Stimulated activated CD8-positive, alpha-beta memory T cell treated with anti-CD3 and anti-CD28 coated beads, Interleukin-2, amount 100 ng/mL, for 48 hours (primary cell): ENCODE measurements around the gene DNAJC1.
"Not testable (repeated sequence)": the region's sequence is repeated elsewhere in the genome, so short reads cannot be mapped to it uniquely, and the experiment has no call there.

Experiments
- DNase-seq, 2 donors: peaks; one replicate each; pipeline ENCODE4 v3.0.0-alpha.2; 2020; ENCODE audit warnings: low read depth in 2 of 2

The DNAJC1 gene

GRCh38 chr10:21907436-21907835, 96.1 kb downstream of the DNAJC1 start:
- no peak for DNase-seq

DNA sequence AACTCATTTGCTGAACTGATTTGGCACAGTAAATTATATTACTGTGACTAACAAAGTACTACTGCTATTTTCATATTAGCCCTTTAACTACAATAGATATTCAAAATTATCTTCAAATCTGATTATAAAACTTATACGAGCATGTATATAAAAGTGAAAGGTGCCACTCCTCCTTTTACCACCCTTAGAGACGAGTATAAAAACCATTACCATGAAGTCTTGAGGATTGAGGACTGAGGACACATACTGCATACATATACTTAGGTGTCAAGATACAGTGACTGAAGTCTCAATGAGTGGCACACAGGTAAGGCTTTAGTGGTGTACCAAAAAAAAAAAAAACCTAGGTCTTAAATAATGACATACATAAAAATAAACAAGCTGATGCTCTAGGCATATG, 98.6 kb downstream of the DNAJC1 start:
- no peak for DNase-seq

DNA sequence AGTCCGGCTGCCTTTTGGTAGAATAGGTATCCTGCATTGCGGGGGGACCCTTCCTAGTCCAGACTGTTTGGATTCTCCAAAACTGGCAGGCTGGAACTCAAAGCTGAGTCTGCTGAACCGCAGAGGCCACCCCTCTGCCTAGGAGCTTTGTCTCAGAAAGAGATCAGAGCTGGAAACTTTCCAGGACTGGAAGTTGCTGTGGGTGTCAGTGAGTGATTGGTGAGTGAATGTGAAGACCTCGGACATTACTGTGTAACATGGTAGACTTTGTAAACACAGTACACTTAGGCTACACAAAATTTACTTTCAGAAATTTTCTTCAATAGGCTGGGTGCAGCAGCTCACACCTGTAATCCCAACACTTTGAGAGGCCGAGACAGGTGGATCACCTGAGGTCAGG, 103.8 kb downstream of the DNAJC1 start:
- no peak for DNase-seq

DNA sequence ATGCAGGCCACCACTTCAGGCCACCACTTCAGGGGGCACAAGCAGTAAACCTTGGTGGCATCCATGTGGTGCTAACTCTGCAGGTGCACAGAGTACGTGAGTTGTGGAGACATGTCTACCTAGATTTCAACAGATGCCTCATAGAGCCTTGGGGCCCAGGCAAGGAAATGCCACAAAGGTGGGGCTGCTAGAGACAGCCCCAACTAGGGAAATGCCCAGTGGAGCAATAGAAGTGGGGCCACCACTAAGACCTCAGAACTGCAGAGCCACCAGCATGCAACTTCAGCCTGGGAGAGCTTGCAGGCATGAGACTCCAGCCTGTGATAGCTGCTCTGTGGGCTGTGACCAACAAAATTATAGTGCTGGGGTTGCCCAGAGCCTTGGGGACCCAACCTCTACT, 107.6 kb downstream of the DNAJC1 start:
- no peak for DNase-seq

- DNase-seq: no peak
Measured at GRCh38 chr10:21894648-21895342, 108.7 kb downstream of the DNAJC1 start.

GRCh38 chr10:21891439-21891838, 112.1 kb downstream of the DNAJC1 start:
- DNase-seq: no peak

- no peak for DNase-seq
Measured at GRCh38 chr10:21889477-21890275, 113.9 kb downstream of the DNAJC1 start.

GRCh38 chr10:21888959-21889358, 114.6 kb downstream of the DNAJC1 start:
- DNase-seq: no peak

GRCh38 chr10:21885940-21886339, 117.6 kb downstream of the DNAJC1 start:
- DNase-seq: no peak

DNA sequence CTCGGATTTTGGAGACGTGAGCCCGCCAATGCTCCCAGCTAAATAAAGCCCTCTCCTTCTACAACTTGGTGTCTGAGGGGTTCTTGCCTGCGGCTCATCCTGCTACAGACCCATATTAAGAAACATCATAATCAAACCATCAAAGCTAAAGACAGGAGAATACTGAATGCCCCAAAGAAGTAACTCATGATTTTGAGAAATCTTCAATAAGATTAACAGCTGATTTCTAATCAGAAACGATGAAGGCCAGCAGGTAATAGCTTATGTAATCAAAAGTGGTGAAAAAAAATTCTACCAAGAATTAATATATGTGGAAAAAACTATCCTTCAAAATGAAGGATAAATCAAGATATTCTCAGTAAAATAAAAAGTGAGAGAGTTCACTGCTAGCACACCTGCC, 130.3 kb downstream of the DNAJC1 start:
- no peak for DNase-seq

DNA sequence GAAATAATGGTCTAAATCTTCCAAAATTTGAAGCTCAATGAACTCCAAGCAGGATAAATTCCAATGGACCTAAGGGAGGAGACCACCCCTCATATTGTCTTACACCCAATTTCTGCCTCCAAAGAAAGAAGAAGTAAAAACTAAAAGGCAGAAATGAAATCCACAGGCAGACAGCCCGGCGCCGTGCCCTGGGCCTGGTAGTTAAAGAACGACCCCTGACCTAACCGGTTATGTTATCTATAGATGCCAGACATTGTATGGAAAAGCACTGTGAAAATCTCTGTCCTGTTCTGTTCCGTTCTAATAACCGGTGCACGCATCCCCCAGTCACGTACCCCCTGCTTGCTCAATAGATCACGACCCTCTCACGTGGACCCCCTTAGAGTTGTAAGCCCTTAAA, 130.8 kb downstream of the DNAJC1 start:
- not testable (repeated sequence) for DNase-seq

DNA sequence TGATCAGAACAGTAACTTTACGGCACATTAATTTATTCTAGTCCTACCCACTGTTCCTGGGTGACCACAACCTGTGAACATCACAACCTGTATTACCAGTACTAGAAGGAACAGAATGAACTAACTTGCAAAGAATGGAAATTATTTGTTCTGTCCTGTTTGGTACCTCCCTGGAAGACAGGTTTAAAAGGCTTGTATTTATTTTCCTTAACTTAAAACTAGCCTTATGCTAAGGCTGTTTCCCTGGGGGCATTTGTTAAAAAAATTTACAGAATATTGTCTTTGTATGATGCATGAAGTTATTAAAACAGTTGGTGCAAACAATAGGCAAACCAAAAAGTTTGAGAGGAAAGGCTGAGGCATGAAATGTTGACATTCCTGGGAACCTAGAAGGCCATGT, 132.7 kb downstream of the DNAJC1 start:
- no peak for DNase-seq

DNA sequence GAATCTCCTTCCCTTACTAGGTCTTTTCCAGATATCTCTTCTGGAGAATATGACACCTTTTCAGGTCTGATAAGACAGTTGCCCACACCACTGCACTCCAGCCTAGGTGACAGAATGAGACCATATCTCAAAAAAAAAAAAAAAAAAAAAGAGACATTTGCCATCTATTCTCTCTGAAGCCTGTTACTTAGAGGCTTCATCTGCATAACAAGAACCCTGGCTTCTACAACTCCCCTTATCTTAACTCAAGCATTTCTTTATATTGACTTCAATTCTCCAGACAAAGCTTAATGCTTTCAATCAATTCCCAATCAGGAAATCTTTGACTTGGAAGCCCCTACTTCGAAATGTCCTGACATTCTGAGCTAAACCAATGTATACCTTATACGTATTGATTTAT, 134.4 kb downstream of the DNAJC1 start:
- DNase-seq: not testable (repeated sequence)

DNA sequence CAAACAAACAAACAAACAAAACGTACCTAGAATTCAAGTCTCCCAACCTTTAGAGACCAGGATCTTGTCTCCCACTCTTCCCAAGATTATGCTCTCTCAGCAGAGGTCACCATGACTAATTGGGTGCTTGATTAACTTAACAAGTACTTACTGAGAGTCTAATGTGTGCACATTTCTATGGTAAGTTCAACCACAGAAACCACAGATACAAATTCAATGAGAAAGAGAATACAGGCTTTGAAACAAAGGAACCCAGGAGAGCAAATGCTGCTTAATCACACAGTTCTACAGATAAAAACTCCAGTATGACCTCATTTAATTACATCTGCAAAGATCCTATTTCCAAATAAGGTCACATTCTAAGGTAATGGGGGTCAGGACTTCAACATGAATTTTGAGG, 142.8 kb downstream of the DNAJC1 start:
- DNase-seq: no peak

DNA sequence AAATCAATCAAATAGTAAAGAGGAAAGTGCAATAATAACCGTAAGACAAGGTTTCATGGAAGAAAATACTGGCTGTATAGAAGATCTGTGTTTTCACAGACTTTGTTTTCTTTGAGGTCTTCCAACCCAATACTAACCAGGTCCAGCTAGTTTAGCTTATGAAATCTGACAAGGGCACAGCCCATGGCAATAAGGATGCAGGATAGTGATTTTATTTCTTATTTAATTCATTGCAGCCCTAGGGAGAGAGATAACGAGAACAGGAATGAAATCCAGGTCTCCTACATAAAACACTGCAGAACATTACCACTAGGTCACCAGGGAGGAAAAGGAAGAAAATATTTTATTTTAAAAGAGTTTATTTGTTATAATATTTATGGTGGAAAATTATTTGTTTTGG, 145.1 kb downstream of the DNAJC1 start:
- DNase-seq: no peak

DNA sequence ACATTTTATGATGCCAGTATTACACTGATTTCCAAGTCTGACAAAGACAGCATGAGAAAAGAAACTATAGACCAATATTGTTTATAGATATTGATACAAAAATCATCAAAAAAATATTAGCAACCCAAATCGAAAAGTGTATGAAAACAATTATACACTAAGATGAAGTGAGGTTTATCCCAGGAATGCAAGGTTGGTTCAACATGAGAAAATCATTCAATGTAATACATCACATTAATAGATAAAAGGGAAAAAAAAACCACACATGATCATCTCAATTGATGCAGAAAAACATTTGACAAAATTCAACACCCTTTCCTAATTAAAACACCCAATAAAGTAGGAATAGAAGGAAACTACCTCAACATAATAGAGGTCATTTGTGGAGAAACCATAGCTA, 153.9 kb downstream of the DNAJC1 start:
- no peak for DNase-seq

- DNase-seq: no peak
Measured at GRCh38 chr10:21843645-21844044, 159.9 kb downstream of the DNAJC1 start.

DNA sequence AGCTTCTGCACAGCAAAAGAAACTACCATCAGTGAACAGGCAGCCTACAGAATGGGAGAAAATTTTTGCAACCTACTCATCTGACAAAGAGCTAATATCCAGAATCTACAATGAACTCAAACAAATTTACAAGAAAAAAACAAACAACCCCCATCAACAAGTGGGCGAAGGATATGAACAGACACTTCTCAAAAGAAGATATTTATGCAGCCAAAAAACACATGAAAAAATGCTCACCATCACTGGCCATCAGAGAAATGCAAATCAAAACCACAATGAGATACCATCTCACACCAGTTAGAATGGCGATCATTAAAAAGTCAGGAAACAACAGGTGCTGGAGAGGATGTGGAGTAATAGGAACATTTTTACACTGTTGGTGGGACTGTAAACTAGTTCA, 162.3 kb downstream of the DNAJC1 start:
- DNase-seq: not testable (repeated sequence)

DNA sequence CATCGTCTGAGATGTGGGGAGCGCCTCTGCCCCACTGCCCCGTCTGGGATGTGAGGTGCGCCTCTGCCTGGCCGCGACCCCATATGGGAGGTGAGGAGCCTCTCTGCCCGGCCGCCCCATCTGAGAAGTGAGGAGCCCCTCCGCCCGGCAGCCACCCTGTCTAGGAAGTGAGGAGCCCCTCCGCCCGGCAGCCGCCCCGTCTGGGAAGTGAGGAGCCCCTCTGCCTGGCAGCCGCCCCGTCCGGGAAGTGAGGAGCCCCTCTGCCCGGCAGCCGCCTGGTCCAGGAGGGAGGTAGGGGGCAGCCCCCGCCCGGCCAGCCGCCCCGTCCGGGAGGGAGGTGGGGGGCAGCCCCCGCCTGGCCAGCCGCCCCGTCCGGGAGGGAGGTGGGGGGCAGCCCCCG, 166.0 kb downstream of the DNAJC1 start:
- DNase-seq: not testable (repeated sequence)

- not testable (repeated sequence) for DNase-seq
Measured at GRCh38 chr10:21834574-21834973, 169.0 kb downstream of the DNAJC1 start.

GRCh38 chr10:21832821-21833130, 170.8 kb downstream of the DNAJC1 start:
- no peak for DNase-seq

- no peak for DNase-seq
Measured at GRCh38 chr10:21831986-21832820, 171.3 kb downstream of the DNAJC1 start.

- DNase-seq: no peak
Measured at GRCh38 chr10:21830037-21830436, 173.5 kb downstream of the DNAJC1 start.
